Dedifferentiated amniotic fluid mesenchymal stem cell (primary cell): ENCODE measurements around the gene BTBD17.

Source experiments
- DNase-seq: peaks from one replicate; pipeline ENCODE4 v3.0.0-alpha.2; 2016; ENCODE audit errors: extremely low spot score

BTBD17 gene

DNA sequence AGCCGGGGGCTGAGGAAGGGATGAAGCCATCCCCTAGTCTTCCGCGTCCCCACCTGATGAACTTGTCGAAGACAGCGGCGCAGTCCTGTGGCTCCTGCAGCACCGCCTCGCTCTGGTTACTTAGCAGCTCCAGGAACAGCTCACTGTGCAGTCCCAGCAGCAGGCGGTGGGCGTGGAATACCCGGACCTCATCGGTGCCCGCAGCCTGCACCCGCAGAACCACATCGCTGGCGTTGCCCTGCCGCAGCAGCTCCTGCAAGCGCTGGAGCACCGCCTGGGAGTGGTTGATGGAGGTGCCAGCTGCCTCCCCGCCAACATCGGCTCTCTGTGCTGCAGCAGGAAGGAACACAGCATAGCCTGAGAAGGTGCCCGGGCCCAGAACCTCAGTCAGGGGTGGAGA, 1.8 kb downstream of the BTBD17 start:
- no peak for DNase-seq

DNA sequence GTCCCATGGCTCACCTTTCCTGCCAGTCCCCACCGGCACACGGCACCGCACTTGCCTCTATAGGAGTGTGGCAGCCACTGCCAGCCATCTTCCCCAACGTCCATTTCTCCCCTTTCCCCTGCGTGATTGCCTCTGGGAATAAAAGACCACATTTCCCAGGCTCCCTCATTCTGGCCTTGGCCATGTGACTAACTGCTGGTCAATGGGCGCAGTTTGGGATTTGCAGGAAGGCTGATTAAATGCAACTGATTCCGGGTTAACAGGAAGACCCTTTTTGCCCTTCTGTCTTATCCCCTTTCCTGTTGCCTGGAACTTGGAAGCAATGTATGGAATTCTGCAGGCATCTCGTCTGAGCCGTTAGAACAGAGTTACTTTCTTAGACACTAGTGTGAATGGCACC, 3.0 kb downstream of the BTBD17 start:
- no peak for DNase-seq

DNA sequence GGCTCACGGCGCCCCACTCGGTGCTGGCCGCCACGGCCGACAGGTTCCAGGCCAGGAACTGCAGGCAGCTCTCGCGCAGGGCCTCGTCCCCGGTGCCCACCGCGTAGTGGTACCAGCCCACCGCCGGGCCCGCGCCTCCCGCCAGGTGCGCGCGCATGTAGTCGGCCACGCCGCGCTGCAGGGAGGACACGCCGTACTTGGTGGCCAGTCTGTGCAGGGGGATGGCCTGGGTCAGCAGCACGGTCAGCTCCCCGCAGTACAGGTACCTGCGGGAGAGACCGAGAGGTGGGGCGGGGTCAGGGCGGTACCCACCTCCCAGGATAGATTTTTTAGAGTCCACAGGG, 4.2 kb downstream of the BTBD17 start:
- DNase-seq: no peak

DNA sequence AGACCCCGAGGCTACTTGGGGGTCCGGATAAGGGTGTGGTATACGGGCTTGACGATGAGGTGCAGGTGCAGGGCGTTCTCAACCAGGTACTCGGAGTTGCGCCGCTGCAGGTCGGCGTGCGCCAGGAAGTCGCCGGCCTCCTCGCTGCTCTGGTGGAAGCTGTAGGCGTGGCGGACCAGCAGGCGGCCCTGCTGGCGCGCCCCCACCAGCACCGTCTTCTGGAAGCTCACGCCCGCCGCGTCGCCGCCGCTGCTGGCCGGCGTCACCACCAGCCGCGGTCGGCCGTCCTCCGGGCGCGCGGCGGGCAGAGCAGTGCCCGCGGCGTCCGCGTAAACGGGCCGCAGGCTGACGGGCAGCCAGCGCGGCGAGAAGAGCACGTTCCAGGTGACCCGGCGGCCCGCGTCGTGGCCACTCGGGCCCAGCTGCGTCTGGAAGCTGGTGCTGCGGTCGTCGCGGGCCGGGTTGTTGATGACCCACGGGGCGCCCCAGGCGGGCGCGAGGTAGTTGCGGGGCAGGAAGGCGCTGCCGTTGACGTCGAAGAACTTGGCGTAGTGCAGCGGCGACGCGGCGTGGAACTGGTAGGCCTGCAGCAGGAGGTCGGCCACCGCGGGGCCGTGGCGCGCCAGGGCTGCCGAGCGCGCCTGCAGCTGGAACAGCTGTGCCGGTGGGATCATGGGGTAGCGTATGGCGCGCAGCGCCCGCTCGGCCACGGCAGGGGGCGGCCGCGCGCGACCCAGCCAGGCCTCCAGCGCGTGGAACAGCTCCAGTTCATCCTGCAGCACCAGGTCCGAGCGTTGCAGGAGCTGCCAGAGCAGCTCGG, 4.8 kb downstream of the BTBD17 start:
- no peak for DNase-seq

DNA sequence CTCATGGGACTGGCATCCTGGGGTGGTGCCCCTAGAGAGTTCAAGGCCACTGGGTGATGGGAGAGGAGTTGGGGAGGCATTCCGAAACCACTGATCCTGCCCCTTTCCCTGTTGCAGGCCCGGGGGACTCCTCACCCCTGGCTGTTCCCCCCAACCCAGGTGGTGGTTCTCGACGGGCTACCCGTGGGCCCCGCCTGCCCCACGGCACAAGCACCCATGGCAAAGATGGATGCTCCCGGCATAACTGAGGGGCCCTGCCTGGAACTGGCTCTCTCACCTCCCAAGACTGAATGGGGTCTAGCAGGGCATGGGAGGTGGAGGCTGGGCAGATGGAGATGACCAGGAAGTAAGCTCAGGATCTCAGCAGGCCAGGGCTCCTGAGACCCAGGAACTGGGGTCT, 6.6 kb downstream of the BTBD17 start:
- no peak for DNase-seq

DNA sequence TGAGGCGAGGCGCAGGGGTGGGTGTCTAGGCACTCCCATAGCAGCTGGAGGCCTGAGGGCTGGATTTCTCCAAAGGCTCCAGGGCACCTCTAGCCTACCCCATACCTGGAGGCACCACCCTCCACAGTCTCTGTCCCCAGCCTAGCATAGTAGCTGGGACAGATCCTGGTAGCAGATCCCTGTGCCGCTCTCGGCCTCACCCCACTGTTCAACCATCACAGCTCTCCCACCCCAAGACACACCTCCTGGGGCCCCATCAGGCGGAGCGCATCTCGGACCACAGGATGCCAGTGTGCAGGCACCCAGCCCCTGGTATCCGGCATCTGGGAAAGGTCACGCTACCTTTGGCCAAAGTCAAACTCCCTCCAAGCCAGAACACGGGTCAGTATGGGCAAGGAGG, 7.1 kb downstream of the BTBD17 start:
- DNase-seq: no peak

DNA sequence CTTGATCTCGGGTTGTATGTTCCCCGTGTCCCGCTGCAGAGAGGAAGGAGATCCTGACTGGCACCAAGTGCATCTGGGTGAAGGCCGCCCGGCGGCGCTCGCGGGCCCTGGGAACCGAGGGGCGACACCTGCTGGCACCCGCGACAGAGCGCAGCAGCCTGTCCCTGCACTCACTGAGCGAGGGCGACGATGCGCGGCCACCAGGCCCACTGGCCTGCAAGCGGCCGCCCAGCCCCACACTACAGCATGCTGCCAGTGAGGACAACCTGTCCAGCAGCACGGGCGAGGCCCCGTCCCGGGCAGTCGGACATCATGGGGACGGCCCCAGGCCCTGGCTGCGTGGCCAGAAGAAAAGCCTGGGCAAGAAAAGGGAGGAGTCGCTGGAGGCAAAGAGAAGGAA, 7.5 kb downstream of the BTBD17 start:
- DNase-seq: no peak

DNA sequence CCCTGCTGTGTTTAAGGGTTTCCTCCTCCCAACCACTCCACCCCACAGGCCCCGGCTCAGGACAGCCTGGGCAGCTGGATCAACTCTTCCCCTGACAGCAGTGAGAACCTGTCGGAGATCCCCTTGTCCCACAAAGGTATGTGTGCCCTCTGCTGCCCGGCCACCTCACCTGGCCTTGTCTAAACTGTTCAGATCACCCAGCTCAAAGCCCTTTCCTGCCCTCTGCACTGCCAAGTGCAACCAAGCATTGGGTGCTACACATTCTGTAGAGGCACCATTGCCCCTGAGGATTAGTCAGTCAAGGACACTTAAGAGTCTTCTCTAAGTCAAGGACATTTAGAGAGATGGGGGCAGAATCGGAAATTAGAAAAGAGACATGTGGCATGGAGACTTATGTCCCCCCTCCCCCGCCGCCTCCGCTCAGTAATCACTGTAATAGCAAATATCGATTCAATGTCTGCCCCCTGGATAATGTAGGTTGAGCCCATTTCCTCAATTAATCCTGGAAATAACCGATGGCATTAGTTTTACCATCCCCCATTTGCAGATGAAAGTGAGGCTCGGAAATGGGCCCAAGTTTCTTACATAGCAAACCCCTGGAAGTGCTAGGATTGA, 8.1 kb downstream of the BTBD17 start:
- no peak for DNase-seq

DNA sequence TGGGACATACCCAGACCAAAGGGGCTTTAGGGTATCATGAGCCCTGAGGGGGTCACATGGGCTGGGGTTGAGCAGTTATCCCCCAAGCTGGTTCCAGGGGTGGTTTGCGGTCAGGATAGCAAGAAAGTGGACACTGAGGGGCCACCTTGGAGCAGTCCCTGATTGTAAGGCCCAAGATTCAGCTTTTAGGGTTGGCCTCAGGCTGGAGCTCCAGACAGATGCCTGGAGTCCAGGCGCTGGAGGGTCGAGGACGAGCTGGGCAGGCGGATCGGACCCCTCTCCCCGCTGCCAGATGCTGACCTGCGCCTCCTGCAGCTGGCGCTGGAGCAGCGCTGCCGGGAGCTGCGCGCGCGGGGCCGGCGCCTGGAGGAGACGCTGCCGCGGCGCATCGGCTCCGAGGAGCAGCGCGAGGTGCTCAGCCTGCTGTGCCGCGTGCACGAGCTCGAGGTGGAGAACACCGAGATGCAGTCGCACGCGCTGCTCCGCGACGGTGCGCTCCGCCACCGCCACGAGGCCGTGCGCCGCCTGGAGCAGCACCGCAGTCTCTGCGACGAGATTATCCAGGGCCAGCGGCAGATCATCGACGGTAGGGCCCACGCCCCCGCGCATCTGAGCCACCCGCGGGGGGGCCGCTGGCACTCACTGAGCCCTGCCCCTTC, 10.0 kb downstream of the BTBD17 start:
- DNase-seq: no peak

DNA sequence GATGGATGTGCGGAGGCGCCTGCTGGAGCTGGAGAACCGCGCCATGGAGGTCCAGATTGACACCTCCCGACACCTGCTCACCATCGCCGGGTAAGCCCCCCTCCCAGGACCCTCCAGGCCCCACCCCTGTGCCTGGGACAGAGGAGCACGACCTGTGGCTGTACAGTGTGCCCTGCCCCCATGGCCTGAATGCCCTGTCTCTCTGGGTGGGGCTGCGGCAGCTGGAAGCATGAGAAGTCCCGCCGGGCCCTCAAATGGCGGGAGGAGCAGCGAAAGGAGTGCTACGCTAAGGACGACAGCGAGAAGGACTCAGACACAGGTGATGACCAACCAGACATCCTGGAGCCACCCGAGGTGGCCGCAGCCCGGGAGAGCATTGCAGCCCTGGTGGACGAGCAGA, 11.2 kb downstream of the BTBD17 start:
- DNase-seq: no peak

DNA sequence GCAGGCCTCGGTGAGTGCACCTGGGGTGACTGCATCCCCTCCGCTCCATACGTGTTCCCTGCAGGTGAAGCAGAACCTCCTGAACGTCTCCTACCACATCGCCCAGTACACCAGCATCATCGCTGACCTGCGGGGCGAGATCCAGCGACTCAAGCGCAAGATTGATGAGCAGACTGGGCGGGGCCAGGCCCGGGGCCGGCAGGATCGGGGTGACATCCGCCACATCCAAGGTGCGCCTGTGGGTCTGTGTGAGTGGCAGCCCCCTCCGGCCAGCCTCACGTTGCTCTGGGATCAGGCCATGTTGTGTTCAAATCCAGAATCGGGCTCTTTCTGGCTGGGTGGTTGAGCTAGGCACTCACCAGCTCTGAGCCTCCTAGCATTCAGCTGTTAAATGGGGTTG, 12.5 kb downstream of the BTBD17 start:
- DNase-seq: no peak

DNA sequence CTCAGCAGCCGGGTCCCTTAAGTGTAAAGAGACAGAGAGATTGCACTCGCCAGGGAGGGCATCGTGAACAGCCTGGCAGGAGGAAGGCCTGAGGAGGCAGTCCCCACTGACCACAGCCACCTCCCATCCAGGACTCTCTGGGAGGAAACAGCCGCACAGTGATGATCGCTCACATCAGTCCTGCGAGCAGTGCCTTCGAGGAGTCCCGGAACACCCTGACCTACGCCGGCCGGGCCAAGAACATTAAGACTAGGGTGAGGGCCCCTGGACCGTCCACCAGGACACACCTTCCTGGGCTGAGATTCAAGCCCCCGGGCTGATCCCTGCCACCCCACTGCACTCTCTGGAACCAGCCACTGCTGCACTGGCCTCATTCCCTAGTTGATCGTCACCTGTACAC, 14.0 kb downstream of the BTBD17 start:
- no peak for DNase-seq

DNA sequence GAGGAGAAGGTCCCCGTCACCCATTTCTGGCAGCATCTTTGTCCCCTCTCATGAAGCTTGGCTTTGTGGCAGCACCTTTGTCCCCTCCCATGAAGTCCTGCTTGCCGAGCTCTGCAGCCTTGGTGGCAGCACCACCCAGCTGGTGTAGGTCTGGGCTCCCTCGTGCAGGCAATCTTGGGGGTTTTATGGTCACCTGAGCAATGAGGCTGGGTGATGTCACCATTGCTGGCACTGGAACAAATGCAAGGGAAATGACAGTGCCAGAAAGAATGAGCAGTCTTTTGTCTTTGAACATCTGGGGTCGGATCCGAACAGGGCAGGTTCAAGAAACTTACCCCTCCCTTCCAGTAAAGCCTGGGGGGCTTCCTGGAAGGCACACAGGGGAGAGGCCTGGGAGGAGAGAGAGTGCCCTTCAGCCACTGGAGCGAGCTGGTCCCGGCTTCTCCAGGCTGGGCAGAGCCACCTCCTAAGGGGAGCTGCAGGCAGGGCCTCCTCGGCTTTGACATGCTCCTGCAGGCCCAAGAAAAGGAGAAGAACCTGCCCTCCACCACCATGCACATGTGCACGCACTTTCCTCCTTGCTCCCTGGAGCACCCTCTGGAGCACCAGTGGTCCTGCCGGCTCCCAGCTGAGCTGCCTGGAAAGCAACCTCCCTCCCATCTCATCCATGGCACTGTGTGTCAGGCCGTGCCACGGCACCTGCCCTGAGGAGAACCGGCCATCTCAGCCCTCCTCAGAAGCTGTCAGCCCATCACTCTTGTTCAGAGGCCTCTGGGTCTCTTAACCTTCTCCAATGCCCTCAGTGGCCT, 16.0 kb downstream of the BTBD17 start:
- DNase-seq: no peak

DNA sequence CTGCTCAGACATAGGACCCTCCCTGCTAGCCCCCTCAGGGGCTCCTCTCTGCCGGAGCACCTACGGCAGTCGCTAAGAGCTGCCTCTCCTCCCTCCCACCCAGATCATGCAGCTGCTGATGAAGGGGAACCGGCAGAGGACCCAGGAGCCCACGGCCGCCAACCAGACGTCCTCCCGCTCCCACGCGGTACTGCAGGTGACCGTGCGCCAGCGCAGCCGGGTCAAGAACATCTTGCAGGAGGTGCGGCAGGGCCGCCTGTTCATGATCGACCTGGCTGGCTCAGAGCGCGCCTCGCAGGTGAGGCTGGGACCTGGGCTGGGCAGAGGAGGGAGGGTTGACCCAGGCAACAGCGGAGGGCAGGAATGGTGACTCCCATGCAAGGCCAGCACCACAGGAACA, 17.0 kb downstream of the BTBD17 start:
- DNase-seq: no peak

DNA sequence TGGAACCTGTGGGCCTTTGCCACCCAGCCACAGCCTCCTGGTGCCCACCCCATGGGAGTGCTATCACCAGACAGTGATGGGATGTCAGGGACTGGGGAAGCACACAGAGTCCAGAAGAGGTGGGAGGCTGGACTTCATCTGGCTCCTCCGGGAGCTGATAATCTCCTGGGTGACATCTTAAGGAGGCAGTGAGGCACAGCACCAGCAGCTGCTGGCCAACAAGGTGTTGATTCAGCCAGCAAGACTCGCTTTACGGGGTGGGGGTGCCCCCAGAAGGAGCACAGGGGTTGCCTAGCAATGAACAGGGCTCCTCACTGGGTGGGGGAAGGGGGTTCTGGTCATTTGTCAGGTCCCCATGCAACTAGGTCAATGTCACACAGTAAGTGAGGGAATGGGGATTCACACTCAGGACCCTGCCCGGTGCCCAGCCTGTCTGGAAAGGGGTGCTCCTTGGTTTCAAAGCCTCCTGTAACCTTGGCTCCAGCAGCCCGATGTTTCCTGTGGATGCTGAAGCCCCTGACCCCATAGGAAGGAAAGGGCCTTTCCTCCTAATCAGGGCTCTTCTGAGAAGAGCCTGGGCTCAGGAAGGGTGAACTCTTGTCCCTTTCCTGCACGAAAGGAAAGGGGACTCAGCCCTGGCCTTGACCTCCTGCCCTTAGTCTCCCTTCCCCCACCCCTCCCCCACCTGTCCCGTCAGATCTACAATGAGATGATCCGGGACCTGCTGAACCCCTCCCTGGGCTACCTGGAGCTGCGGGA, 18.0 kb downstream of the BTBD17 start:
- no peak for DNase-seq

DNA sequence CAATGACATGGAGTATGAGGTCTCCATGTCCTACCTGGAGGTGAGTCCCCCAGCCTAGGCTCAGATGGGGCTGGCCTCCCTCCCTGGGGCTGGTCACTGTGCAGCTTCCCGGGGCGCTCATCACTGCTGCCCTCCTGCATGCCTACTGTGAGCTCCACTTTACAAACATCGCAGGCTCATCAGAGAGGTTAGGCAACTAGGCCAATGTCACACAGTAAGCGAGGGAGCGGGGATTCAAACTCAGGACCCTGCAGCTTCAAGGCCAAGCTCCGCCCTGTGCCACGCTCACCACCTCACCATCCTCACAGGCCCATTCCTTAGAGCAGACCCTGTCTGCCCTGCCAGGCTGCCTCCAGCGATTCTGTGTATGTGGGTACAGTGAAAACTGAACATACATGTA, 18.5 kb downstream of the BTBD17 start:
- DNase-seq: no peak

DNA sequence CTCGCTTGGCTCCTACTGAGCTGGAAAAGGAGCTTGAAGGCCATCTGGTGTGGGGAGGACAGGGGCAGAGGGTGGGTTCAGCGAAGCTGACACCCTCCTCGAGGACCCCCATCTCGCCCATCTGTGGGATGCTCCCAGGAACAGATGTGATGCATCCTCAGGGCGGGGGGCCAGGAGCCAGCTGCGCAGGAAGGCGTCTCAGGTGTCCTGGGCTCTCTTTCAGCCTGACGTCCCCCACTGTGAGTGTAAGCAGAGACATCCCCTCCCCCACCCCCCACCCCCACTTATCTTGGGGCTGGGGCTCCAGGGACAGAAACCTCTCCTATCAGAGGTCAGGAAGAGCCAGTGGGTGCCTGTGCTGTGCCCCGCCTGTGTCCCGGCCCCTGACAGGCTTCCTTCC, 19.4 kb downstream of the BTBD17 start:
- DNase-seq: no peak

DNA sequence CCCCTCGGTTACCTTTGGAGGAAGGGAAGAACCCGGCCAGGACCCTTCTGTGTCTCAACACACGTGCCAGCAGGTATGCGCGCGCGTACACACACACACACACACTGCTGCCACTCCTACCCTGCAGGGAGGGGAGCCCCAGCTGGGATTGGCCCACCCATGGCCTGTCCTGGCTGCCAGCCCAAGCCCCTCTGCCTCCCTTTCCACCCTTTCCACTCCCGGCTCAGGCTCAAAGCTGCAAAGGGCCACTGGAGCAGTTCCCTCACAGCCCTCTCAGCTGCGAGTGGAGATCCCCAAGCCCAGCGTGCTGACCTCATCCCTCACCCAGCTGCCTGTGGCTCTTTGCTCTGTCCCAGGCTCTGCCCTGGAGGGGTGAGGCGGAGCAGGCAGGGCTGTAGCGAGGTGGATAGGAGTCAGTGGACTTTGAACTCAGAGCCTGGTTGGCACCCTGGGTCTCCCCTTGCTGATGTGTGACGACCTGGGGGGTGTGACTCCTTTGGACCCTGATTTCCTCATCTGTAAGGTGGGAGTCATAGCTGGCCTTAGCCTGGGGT, 21.1 kb downstream of the BTBD17 start:
- DNase-seq: no peak

DNA sequence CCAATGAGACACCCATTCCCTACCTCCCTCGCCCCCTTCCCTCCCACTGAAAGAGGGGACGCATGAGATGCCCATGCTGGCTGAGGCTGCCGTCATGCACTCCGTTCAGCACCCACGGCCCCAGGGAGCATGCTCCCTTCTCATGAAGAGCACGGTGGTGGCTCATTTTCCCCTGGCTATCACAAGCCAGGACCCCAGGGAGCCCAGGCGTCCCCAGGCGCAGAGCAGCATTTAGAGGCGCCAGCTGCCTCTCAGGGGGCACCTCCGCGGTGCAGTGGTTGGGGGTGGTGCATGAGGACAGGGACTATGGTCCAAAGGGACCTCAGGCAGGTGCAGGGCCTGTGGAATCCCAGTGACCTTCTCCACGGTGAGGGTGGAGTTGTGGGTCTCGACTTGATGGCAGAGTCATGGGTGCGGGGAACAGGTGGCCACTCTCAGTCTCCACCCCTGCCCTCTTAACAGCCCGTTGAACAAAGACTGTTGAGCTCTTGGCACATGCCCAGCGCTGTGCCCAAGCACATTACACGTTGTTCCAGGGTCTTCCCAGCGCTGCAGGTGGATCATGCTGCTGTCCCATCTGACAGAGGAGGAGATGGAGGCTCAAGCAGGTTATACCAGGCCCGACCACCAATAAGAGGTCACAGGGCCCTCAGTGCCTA, 22.0 kb downstream of the BTBD17 start:
- DNase-seq: no peak

DNA sequence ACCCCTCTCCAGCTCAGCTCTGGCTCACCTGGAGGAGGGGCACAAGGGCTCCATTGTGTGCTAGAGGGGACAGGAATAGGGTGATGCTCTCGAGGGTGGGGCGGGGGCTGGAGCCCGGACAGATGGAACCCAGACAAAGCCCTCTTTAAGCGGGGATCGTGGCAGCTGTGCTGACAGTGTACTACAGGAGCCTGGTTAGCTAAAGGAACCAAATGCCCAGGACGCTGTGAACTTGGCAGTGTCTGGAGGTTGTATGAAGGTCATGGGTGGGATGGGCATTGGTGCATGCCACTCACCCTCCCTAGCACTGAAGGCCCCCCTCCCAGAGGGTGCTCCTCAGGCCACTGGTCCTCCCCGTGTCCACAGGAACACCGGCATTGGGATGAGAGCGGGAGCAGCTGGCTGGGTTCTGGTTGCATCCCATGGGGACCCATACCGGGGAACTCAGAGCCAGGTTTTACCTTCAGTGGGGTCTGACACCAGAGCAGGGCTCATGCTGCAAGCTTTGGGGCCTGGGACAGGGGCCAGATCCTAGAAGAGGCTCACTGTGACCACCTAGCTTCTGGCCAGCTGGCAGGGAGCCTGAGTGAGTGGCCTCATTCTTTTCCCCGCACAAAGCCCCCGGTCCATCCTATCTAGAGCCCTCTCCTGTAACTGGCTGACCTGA, 23.7 kb downstream of the BTBD17 start:
- no peak for DNase-seq
